Diencephalon (tissue), 1 donor: ENCODE results near the gene LOXHD1. TPM values are rescaled to one million over a fixed set of nuclear protein-coding genes. Genes with fewer than 3 reads are reported as not detected.

ENCODE experiments used
- total RNA-seq: library from RNA; depleted of rRNA; stranded (reverse); fragments of >200 nt; gene quantifications from one replicate; pipeline ENCODE4 v1.2.3, GENCODE V29; 2014

The LOXHD1 gene, protein sequence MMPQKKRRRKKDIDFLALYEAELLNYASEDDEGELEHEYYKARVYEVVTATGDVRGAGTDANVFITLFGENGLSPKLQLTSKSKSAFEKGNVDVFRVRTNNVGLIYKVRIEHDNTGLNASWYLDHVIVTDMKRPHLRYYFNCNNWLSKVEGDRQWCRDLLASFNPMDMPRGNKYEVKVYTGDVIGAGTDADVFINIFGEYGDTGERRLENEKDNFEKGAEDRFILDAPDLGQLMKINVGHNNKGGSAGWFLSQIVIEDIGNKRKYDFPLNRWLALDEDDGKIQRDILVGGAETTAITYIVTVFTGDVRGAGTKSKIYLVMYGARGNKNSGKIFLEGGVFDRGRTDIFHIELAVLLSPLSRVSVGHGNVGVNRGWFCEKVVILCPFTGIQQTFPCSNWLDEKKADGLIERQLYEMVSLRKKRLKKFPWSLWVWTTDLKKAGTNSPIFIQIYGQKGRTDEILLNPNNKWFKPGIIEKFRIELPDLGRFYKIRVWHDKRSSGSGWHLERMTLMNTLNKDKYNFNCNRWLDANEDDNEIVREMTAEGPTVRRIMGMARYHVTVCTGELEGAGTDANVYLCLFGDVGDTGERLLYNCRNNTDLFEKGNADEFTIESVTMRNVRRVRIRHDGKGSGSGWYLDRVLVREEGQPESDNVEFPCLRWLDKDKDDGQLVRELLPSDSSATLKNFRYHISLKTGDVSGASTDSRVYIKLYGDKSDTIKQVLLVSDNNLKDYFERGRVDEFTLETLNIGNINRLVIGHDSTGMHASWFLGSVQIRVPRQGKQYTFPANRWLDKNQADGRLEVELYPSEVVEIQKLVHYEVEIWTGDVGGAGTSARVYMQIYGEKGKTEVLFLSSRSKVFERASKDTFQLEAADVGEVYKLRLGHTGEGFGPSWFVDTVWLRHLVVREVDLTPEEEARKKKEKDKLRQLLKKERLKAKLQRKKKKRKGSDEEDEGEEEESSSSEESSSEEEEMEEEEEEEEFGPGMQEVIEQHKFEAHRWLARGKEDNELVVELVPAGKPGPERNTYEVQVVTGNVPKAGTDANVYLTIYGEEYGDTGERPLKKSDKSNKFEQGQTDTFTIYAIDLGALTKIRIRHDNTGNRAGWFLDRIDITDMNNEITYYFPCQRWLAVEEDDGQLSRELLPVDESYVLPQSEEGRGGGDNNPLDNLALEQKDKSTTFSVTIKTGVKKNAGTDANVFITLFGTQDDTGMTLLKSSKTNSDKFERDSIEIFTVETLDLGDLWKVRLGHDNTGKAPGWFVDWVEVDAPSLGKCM (N-terminal part only)
- 0.23 TPM for total RNA-seq

DNA sequence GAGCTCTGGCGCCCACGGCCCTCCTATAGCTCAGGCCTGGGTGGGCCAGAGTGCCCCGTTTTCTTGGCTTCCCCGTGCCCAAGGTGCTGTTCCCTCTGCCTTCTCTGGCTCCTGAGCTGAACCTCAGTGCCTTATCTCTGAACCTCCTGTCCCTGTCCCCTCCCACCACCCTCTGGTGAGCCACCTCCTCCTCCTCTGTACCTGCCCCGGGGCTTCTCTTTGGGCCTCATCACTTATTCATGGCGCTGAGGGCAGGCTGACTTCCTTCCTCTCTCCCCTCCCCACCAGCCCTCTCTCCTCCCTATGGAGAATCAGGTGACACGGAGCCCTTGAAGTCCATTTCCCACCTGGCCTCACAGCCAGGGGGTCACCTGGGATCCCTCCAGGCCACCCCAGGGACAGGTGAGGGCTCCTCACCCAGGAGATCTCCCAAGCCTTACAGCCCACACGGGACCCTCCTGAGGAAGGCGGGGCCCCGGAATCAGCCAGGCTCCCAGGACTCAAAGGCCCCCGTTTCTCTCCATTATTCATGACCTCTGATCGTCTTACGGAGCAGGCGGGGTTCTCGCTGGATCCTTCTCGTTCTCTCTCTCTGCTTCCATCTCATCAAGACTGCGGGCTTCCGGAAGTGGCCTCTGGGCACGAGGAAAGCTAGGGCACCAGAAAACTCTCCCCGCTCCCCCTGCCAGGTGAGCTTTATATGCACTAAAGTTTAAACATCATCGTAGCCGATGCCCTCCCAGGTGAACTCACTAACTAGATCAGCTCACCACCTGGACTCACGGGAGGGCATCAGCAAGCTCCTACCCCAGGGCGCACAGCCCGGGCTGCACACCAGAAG lies at the start of gene LOXHD1:
Gene LOXHD1 (minus strand): TSS at position 106 of the 841 bp plus-strand sequence. CDS start 187 bp downstream, outside the sequence.

Other genes starting within 250 kb of the LOXHD1 start
- 7.8 TPM for gene ST8SIA5, start 99.8 kb upstream of the LOXHD1 start, total RNA-seq